ENCODE measurements around the gene KRTAP12-2.

DNA sequence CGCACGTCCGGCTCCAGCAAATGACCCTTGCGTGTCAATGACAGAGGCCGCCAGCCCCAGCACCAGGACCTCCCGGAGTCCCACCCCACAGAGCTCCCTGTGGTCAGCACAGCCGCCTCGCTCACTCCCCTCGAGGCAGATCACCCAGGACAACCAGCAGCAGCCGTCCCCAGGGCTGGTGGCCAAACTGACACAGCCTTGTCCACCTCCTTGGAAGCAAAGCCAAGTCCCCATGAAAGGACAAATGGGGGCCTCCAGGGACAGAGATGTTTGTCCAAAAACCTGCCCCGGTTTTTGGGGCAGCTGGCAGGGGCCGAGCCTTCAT lies 27.4 kb downstream of the KRTAP12-2 start:
- TF ChIP-seq, protein P1, sequence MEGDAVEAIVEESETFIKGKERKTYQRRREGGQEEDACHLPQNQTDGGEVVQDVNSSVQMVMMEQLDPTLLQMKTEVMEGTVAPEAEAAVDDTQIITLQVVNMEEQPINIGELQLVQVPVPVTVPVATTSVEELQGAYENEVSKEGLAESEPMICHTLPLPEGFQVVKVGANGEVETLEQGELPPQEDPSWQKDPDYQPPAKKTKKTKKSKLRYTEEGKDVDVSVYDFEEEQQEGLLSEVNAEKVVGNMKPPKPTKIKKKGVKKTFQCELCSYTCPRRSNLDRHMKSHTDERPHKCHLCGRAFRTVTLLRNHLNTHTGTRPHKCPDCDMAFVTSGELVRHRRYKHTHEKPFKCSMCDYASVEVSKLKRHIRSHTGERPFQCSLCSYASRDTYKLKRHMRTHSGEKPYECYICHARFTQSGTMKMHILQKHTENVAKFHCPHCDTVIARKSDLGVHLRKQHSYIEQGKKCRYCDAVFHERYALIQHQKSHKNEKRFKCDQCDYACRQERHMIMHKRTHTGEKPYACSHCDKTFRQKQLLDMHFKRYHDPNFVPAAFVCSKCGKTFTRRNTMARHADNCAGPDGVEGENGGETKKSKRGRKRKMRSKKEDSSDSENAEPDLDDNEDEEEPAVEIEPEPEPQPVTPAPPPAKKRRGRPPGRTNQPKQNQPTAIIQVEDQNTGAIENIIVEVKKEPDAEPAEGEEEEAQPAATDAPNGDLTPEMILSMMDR (IDR thresholded peaks at IDR 0.05; ENCODE audit: low read depth, low read length, missing input control) = no peak
- TF ChIP-seq RAD21 (IDR thresholded peaks at IDR 0.05) (no peak), YY1 (IDR thresholded peaks at IDR 0.05) (no peak), GABPA (IDR thresholded peaks at IDR 0.05 in 1 of 2, conservative IDR thresholded peaks at IDR 0.05 in 1 of 2) (no peak), TAF1 (conservative IDR thresholded peaks at IDR 0.05) (no peak), HNF4A (conservative IDR thresholded peaks at IDR 0.05) (no peak), JUND (IDR thresholded peaks at IDR 0.05) (no peak)
- TF ChIP-seq, protein P2, sequence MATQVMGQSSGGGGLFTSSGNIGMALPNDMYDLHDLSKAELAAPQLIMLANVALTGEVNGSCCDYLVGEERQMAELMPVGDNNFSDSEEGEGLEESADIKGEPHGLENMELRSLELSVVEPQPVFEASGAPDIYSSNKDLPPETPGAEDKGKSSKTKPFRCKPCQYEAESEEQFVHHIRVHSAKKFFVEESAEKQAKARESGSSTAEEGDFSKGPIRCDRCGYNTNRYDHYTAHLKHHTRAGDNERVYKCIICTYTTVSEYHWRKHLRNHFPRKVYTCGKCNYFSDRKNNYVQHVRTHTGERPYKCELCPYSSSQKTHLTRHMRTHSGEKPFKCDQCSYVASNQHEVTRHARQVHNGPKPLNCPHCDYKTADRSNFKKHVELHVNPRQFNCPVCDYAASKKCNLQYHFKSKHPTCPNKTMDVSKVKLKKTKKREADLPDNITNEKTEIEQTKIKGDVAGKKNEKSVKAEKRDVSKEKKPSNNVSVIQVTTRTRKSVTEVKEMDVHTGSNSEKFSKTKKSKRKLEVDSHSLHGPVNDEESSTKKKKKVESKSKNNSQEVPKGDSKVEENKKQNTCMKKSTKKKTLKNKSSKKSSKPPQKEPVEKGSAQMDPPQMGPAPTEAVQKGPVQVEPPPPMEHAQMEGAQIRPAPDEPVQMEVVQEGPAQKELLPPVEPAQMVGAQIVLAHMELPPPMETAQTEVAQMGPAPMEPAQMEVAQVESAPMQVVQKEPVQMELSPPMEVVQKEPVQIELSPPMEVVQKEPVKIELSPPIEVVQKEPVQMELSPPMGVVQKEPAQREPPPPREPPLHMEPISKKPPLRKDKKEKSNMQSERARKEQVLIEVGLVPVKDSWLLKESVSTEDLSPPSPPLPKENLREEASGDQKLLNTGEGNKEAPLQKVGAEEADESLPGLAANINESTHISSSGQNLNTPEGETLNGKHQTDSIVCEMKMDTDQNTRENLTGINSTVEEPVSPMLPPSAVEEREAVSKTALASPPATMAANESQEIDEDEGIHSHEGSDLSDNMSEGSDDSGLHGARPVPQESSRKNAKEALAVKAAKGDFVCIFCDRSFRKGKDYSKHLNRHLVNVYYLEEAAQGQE (IDR thresholded peaks at IDR 0.05) = no peak
- TF ChIP-seq, protein P3, sequence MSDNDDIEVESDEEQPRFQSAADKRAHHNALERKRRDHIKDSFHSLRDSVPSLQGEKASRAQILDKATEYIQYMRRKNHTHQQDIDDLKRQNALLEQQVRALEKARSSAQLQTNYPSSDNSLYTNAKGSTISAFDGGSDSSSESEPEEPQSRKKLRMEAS (IDR thresholded peaks at IDR 0.05) = no peak

All from liver (tissue), 3 donors.